ENCODE measurements around the gene PXMP4.

GRCh38 chr20:33656783-33657703 is 63.1 kb downstream of the PXMP4 start:
- TF ChIP-seq PPARA (CRISPR knock-in tag; IDR thresholded peaks at IDR 0.05; ENCODE audit: borderline replicate concordance) (no peak), RARB (CRISPR knock-in tag; IDR thresholded peaks at IDR 0.05) (no peak), PATZ1 (CRISPR knock-in tag; IDR thresholded peaks at IDR 0.05; ENCODE audit: borderline replicate concordance) (no peak), ZNF8 (CRISPR knock-in tag; IDR thresholded peaks at IDR 0.05) (no peak), GLIS3 (CRISPR knock-in tag; IDR thresholded peaks at IDR 0.05) (no peak), ZFP3 (CRISPR knock-in tag; IDR thresholded peaks at IDR 0.05) (no peak), POU6F1 (CRISPR knock-in tag; IDR thresholded peaks at IDR 0.05; ENCODE audit: borderline replicate concordance, low read depth) (no peak), ISL1 (CRISPR knock-in tag; IDR thresholded peaks at IDR 0.05) (no peak), ARNTL (CRISPR knock-in tag; IDR thresholded peaks at IDR 0.05; ENCODE audit: borderline replicate concordance, low read depth) (no peak), ZFP30 (CRISPR knock-in tag; IDR thresholded peaks at IDR 0.05) (no peak)
